ENCODE measurements around the gene DNASE1L3.

Gene DNASE1L3

GRCh38 chr3:58200121-58200709 is 10.6 kb downstream of the DNASE1L3 start:
- no peak for DNase-seq

DNA sequence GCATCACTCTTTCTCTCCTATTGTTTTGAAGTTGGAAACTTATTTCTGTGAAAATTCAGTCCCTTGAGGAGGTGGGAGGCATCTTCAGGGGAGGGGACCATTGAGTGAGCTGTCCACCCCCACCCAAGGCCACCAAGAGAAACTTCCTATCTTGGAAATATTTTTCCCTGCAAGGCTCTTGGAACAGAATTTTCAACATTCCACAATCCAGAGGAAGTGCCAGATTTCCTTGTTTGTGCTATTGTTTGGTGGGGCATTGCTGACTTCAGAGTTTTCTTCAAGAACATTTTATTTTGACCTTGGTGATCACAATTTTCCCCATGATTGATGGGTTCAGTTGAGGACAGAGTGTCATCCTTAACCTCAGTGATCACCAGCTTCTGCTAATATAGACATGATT is 12.0 kb downstream of the DNASE1L3 start:
- no peak for DNase-seq

DNA sequence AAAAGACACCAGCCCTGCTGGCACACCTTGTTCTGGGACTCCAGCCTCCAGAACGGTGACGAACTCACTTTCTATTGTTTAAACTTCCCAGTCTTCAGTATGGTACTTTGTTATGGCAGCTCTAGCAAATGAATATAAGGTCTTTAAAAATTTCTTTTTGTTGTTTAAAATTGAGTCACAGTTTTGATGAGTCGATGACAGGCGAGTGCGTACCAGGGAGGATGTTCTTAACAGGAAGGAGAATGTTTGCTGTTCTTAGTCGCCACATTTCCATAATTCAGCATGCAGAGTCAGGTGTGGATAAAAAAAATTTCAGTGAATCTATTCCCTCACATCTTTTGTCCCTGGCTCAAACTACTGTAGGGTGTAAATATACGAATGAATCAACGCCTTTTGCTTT is 12.4 kb downstream of the DNASE1L3 start:
- no peak for DNase-seq

DNA sequence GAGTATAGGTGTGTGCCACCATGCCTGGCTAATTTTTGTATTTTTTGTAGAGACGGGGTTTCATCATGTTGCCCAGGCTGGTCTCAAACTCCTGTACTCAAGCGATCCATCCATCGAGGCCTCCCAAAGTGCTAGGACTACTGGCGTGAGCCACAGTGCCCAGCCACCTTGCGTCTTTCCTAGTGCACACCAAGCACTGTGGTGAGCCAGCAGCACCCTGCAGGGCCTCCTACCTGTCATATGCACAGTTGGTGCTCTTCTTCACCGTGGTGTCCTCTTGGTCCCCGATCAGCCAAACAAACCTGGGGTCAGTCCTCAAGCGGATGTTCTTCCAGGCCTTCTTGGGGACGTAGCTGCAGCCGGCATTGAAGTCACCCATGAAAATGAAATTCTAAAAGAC is 13.2 kb downstream of the DNASE1L3 start:
- DNase-seq, result no peak

DNA sequence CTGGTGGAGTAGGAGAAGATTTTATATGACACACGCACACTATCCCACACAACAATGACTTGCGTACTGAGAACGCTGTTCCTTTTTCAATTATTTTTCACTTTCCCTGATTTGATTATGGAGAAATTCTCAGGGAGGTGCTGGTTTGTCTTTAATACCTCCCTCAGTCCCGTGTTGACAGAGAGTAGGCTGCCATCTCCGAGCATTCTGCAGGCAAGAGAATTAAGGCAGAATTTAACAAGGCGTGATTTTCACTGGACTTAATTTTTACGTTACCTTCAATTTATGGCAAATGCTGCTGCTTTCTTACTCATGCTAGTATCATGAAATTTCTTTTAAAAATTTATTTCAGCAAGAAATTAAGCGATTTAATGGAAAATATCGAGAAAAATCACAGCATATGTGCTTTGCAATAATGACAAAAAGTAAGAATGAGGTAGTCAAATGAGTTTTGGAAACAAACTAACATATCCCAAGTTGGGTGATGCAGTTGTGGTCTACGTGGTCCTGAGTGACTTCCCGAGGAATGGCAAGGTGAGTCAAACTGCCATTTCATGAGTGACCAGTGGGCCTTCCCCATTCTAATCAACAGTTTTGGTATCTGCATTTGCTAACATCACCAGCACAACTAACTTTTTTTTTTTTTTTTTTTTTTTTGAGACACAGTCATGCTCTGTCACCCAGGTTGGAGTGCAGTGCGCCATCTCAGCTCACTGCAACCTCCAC is 16.9 kb downstream of the DNASE1L3 start:
- DNase-seq, result no peak

GRCh38 chr3:58192069-58192468 is 18.7 kb downstream of the DNASE1L3 start:
- no peak for DNase-seq

- no peak for DNase-seq
Measured at GRCh38 chr3:58191361-58191991, 19.3 kb downstream of the DNASE1L3 start.

DNA sequence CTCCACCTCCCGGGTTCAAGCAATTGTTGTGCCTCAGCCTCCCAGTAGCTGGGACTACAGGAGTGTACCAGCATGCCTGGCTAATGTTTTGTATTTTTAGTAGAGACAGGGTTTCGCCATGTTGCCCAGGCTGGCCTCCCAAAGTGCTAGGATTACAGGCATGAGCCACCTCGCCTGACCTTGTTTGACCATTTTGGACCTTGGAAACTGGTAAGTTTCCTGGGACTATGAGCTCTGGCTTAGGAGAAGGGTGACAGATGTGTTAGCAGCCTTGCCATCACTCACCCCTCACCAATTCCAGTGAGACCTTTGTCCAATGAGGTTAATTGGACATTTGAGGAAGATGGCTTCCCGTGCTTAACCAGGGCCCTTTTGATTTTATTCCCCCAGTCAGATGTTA is 19.9 kb downstream of the DNASE1L3 start:
- DNase-seq, result no peak

GRCh38 chr3:58190291-58190690 is 20.5 kb downstream of the DNASE1L3 start:
- DNase-seq, result no peak

DNA sequence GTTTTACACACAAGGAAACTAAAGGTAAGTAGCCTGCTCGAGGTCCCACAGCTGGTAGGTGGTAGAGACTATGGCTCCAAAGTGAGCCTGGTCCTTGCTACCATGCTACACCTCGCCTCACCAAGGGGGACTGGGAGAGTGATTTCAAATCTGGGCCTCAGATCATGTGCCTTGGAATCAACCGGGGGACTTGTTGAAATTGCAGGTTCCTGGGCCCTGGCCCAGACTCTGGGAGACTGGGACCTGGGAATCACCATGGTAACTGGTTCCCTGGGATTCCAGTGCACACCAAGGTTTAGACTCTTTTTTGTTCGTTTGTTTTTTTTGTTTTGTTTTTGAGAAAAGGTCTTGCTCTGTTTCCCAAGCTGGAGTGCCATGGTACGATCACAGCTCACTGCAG is 21.1 kb downstream of the DNASE1L3 start:
- DNase-seq, result no peak

- DNase-seq, result no peak
Measured at GRCh38 chr3:58188921-58189451, 21.8 kb downstream of the DNASE1L3 start.

GRCh38 chr3:58188173-58188564 is 22.6 kb downstream of the DNASE1L3 start:
- DNase-seq, result no peak

DNA sequence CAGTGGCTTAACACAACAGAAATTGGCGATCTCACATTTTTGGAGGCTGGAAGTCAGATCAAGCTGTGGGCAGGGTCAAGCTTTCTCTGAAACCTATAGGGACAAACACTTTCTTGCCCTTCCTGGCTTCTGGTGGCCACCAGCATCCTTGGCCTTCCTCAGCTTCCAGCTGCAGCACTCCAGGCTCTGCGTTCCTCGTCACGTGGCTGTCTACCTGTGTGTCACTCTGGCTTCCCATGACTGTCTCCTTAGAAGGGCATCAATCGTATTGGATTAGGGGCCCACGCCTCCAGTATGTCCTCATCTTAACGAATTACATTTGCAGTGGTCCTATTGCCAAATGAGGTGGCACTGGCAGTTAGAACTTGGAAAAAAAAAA is 25.8 kb downstream of the DNASE1L3 start:
- DNase-seq, result no peak

- DNase-seq, result no peak
Measured at GRCh38 chr3:58184309-58184981, 26.3 kb downstream of the DNASE1L3 start.

- DNase-seq, result no peak
Measured at GRCh38 chr3:58183891-58184290, 26.9 kb downstream of the DNASE1L3 start.

- no peak for DNase-seq
Measured at GRCh38 chr3:58183221-58183620, 27.6 kb downstream of the DNASE1L3 start.

DNA sequence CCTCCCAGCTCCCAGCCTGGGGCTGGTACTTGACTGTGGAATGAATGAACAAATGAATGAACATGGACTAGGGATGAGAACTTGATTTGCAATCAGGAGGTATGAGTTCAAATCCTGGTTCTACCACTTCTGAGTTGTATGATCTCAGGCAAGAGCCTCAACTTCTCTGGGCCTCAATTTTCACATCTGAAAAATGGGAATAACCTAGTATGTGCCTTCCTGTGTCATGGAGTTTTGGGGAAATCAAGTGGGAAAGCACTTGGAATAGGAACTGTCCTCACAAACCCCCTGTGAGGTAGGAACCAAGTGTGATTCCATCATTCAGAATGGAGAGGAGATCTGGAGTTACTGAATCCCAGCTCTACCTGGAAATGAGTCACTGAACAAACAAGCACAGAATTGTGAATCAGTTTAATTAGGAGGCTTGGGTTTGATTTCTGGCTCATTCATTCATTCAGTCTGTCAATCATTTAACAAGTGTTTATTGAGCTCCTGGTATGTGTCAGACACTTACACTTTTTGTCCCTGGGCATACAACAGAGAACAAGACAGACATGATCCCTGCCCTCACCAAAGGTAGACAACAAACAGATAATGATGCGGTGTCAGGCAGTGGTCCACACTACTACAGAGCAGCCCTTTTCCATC is 29.7 kb downstream of the DNASE1L3 start:
- no peak for DNase-seq

DNA sequence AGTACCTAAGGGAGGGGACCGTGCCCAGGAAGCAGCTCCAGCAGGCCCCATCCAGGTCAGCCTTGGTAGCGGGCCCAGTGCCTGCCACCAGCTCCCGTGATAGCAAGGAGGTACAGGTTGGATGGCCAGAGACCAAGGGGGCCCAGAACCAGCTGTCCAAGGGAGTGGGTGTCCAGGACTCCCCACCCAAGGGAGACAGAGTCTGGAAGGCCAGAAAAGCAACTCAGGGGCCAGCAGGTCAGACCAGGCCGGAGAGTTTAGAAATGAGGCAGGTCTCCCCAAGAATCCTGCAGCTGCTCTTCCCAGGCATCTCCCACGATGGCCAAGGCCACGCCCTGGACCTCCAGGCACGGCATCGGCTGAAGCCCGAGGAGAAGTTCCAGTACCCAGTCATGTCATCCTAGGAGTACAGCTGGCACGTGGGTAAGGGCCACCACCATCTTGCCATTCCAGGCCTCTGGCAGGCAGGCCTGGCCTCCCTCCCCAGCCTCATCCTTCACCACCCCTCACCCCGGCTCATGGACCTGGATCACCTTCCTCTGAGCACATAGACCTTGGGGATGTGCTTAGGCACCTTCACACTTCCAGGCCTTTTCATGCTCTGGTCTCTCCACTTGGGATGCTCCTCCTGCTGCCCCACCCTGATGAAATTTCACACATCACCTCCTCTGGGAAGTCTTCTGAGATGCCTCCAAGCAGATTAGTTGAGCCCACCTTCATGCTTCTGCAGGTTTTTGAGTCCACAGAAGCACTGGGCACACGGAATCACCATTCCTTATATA is 30.5 kb downstream of the DNASE1L3 start:
- no peak for DNase-seq

DNA sequence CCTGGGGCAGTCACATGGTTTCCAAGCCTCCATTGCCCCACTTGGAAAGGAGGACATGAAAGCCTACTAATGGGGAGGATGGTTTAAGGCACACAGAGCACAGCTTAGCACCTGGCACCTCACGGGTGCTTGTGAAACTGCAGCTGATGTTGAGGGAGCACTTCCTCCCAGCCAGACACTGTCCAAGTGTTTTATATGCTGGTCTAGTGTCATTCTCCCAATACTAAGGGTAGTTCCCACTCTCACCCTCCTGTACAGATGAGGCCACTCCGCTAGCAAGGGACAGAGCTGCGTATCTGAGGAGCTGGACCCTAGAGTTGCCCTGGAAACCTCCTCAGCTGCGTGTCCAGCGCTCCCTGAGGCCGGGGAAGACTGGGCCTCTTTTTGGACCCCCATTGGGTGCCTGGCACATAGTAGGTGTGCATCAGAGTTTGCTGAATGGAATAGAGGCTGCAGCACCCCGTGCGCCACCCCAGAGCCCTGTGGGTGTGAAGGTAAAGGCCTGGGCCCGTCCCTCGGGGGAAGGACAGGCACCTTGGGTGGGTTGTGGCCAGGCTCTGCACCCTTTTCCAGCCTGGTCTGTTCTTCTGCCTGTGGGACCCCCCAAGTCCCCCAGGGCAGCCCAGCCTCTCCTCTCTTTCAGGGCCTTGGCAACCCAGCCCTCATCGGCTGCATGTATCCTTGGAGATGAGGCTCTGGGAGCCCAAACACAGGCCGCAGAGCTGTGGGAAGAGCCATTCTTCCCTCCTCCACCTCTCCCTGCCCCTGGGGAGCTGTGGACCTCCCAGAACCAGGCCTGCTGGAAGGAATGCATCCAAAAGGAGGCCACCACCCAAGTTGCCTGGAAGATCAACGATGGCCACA is 31.3 kb downstream of the DNASE1L3 start:
- DNase-seq, result no peak

DNA sequence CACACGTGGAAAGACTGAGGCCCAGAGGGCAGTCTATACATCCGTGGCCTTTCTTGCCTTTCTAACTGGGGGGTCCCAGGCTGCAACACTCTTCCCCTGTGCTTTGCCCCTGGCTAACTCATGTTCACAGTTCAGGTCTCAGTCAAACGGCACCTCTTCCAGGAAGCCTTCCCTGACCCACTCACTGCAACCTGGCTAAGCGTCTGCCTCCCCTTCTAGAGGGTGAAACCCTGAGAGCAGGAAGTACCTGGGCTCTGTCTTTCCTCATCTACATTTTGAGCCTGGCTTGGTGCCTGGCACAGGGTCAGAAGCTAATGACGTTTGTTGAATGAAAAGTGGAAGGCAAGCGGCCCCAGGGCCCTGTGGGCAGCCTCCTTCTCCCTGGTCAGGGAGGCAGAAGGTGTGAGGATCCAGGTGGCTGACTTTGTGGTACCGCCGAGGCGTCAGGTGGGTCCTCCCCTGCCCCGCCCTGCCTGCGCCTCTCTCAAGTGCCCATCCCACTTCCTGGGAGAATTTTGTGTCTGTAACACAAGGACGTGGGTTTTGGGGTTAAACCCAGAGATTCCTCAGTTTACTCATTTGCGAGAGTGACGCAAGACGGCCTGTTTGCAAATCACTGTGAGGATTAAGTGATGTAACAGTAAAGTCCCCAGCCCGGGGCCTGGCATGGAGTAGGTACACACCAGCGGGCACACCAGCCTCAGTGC is 32.1 kb downstream of the DNASE1L3 start:
- DNase-seq, result no peak
